IMR-90 (cell line): Measurements from ENCODE around the gene SLCO3A1. TPM values are rescaled to one million over a fixed set of nuclear protein-coding genes. Genes with fewer than 3 reads are reported as not detected.

ENCODE experiments used
- ATAC-seq: fragments of 200-7000 bp; cut with Tn5 transposase; 2 replicates; pipeline ENCODE4 v1.9.1; 2020; ENCODE audit warnings: low read depth, mild to moderate bottlenecking, moderate library complexity
- BruUV-seq: library from RNA; stranded (reverse); fragments of 400-500 nt; replicated peaks from 2 replicates; lab custom pipeline; 2021; lab: Mats Ljungman, UMichigan
- CTCF ChIA-PET: fragments of 300-600 bp; formaldehyde crosslinking; extraction: SDS; loops from one replicate; lab custom pipeline; 2021; ENCODE audit warnings: antibody characterized with exemption; lab: Yijun Ruan, JAX
- POLR2A ChIA-PET: fragments of 300-600 bp; sonication (Branson Sonifier 250); formaldehyde crosslinking; loops from one replicate; lab custom pipeline; 2022; ENCODE audit warnings: antibody characterized with exemption; ENCODE audit not compliant: unreplicated experiment; lab: Charles Lee
- DNase-seq: peaks from one replicate; pipeline ENCODE4 v3.0.0; 2013
- H2AFZ ChIP-seq: replicated peaks from 2 replicates; pipeline ENCODE3; 2013; ENCODE audit warnings: low read length, mild to moderate bottlenecking; ENCODE audit not compliant: poor library complexity
- H2AK5ac ChIP-seq: 2 replicates; pipeline ENCODE4 v1.6.1; 2013; ENCODE audit warnings: low read depth, low read length, inconsistent platforms
- H2AK9ac ChIP-seq: replicated peaks from 2 replicates; pipeline ENCODE3; 2013; ENCODE audit warnings: mild to moderate bottlenecking, low read depth, low read length, moderate library complexity; ENCODE audit not compliant: poor library complexity
- H2BK120ac ChIP-seq: 2 replicates; pipeline ENCODE4 v1.6.1; 2013; ENCODE audit warnings: low read depth, low read length, inconsistent platforms
- H2BK15ac ChIP-seq: 3 replicates; pipeline ENCODE4 v1.6.1; 2013; ENCODE audit warnings: low read depth, low read length, inconsistent platforms
- H2BK20ac ChIP-seq: 2 replicates; pipeline ENCODE4 v1.6.1; 2013; ENCODE audit warnings: low read depth, mild to moderate bottlenecking, inconsistent platforms, low read length, moderate library complexity
- H2BK5ac ChIP-seq: 2 replicates; pipeline ENCODE4 v1.6.1; 2013; ENCODE audit warnings: mild to moderate bottlenecking, low read depth, low read length, inconsistent platforms; ENCODE audit not compliant: poor library complexity, severe bottlenecking
- H3K14ac ChIP-seq: replicated peaks from 2 replicates; pipeline ENCODE4 v1.6.1; 2013; ENCODE audit warnings: low read depth, low read length, inconsistent platforms
- H3K18ac ChIP-seq: 2 replicates; pipeline ENCODE4 v1.6.1; 2013; ENCODE audit warnings: low read depth, low read length, control low read depth
- H3K23ac ChIP-seq: 2 replicates; pipeline ENCODE4 v1.6.1; 2013; ENCODE audit warnings: low read depth, low read length, inconsistent platforms
- H3K27ac ChIP-seq: 2 replicates; pipeline ENCODE4 v1.5.1; 2013; ENCODE audit warnings: mild to moderate bottlenecking, control low read depth, low read length; ENCODE audit not compliant: insufficient read depth
- H3K27me3 ChIP-seq: 2 replicates; pipeline ENCODE4 v1.6.1; 2013; ENCODE audit warnings: low read length; ENCODE audit not compliant: control insufficient read depth, insufficient read depth
- H3K36me3 ChIP-seq: 2 replicates; pipeline ENCODE4 v1.6.1; 2013; ENCODE audit warnings: low read length, mixed read lengths; ENCODE audit not compliant: control insufficient read depth, insufficient read depth
- H3K4ac ChIP-seq: 2 replicates; pipeline ENCODE4 v1.6.1; 2013; ENCODE audit warnings: low read depth, low read length, inconsistent platforms
- H3K4me1 ChIP-seq: 2 replicates; pipeline ENCODE4 v1.6.1; 2013; ENCODE audit warnings: low read length, mixed read lengths; ENCODE audit not compliant: control insufficient read depth, insufficient read depth
- H3K4me2 ChIP-seq: 2 replicates; pipeline ENCODE4 v1.6.1; 2013; ENCODE audit warnings: low read depth, mild to moderate bottlenecking, control low read depth, low read length, moderate library complexity
- H3K4me3 ChIP-seq: 2 replicates; pipeline ENCODE4 v1.5.1; 2013; ENCODE audit warnings: low read depth, mild to moderate bottlenecking, control low read depth, low read length, moderate library complexity; ENCODE audit not compliant: insufficient read depth
- H3K56ac ChIP-seq: 2 replicates; pipeline ENCODE4 v1.6.1; 2013; ENCODE audit warnings: low read length, inconsistent platforms; ENCODE audit not compliant: insufficient read depth; ENCODE audit errors: extremely low read depth
- H3K79me1 ChIP-seq, 2 experiments: 2 replicates each; pipeline ENCODE4 v1.6.1; 2013; ENCODE audit warnings: low read length in 2 of 2, inconsistent platforms in 1 of 2, low read depth in 1 of 2
- H3K9ac ChIP-seq: 2 replicates; pipeline ENCODE4 v1.6.1; 2013; ENCODE audit warnings: low read depth, low read length, control low read depth
- H3K9me1 ChIP-seq: 2 replicates; pipeline ENCODE4 v1.6.1; 2013; ENCODE audit warnings: low read length, inconsistent platforms; ENCODE audit not compliant: insufficient read depth
- H3K9me3 ChIP-seq: 2 replicates; pipeline ENCODE4 v1.6.1; 2013; ENCODE audit warnings: low read length; ENCODE audit not compliant: control insufficient read depth, insufficient read depth
- H4K20me1 ChIP-seq: 2 replicates; pipeline ENCODE4 v1.6.1; 2013; ENCODE audit warnings: low read length, inconsistent platforms; ENCODE audit not compliant: insufficient read depth
- H4K5ac ChIP-seq: 2 replicates; pipeline ENCODE4 v1.6.1; 2013; ENCODE audit warnings: mild to moderate bottlenecking, low read depth, low read length, control low read depth
- H4K8ac ChIP-seq, 2 experiments: 2 replicates each; pipeline ENCODE4 v1.6.1; 2013; ENCODE audit warnings: low read depth in 2 of 2, low read length in 2 of 2, control low read depth in 1 of 2, inconsistent platforms in 1 of 2
- H4K91ac ChIP-seq: 2 replicates; pipeline ENCODE4 v1.6.1; 2013; ENCODE audit warnings: low read depth, low read length, inconsistent platforms; ENCODE audit not compliant: insufficient read depth
- BHLHE40 ChIP-seq: fragments of 150-350 bp; IDR thresholded peaks from 2 replicates; pipeline ENCODE4 v1.6.1; 2016; ENCODE audit warnings: mild to moderate bottlenecking, low read depth, low read length
- CEBPB ChIP-seq: IDR thresholded peaks from 2 replicates; pipeline ENCODE4 v1.6.1; 2012; ENCODE audit warnings: low read depth, low read length, improper control_type of control experiment
- CHD1 ChIP-seq: IDR thresholded peaks from 2 replicates; pipeline ENCODE4 v1.6.1; 2012; ENCODE audit warnings: low read depth, low read length, improper control_type of control experiment
- CTCF ChIP-seq: conservative IDR thresholded peaks from 2 replicates; pipeline ENCODE4 v1.5.1; 2012; ENCODE audit warnings: mild to moderate bottlenecking, low read depth, low read length, improper control_type of control experiment
- ELK1 ChIP-seq: fragments of 150-350 bp; IDR thresholded peaks from 2 replicates; pipeline ENCODE4 v1.6.1; 2016; ENCODE audit warnings: low read depth, mild to moderate bottlenecking, low read length, moderate library complexity, borderline replicate concordance
- FOS ChIP-seq: fragments of 150-350 bp; IDR thresholded peaks from 2 replicates; pipeline ENCODE4 v1.6.1; 2016; ENCODE audit warnings: low read depth, low read length
- MAFK ChIP-seq: IDR thresholded peaks from 2 replicates; pipeline ENCODE4 v1.6.1; 2012; ENCODE audit warnings: low read depth, low read length, improper control_type of control experiment
- MAZ ChIP-seq: IDR thresholded peaks from 2 replicates; pipeline ENCODE4 v1.6.1; 2012; ENCODE audit warnings: low read depth, mild to moderate bottlenecking, low read length, improper control_type of control experiment, moderate library complexity, borderline replicate concordance
- MXI1 ChIP-seq: IDR thresholded peaks from 2 replicates; pipeline ENCODE4 v1.6.1; 2012; ENCODE audit warnings: low read depth, mild to moderate bottlenecking, low read length, moderate library complexity, borderline replicate concordance
- NFE2L2 ChIP-seq: fragments of 150-350 bp; IDR thresholded peaks from 2 replicates; pipeline ENCODE4 v1.6.1; 2016; ENCODE audit warnings: low read depth, mild to moderate bottlenecking, low read length
- POLR2A ChIP-seq: IDR thresholded peaks from 2 replicates; pipeline ENCODE4 v1.6.1; 2012; ENCODE audit warnings: mild to moderate bottlenecking, low read depth, low read length
- RAD21 ChIP-seq: IDR thresholded peaks from 2 replicates; pipeline ENCODE4 v1.6.1; 2012; ENCODE audit warnings: low read length, improper control_type of control experiment
- RCOR1 ChIP-seq: IDR thresholded peaks from 2 replicates; pipeline ENCODE4 v1.6.1; 2012; ENCODE audit warnings: mild to moderate bottlenecking, low read length, improper control_type of control experiment; ENCODE audit not compliant: insufficient replicate concordance
- RFX5 ChIP-seq: IDR thresholded peaks from 2 replicates; pipeline ENCODE4 v1.8.0; 2012; ENCODE audit warnings: low read depth, mild to moderate bottlenecking, low read length, moderate library complexity
- SMC3 ChIP-seq: fragments of 150-350 bp; IDR thresholded peaks from 2 replicates; pipeline ENCODE4 v1.6.1; 2016; ENCODE audit warnings: low read depth, mild to moderate bottlenecking, antibody characterized with exemption, low read length, moderate library complexity
- WGBS, 2 experiments: methylation state at CpG; one replicate each; pipeline versions ENCODE4 v1.1.5 to v1.1.7; 2013; ENCODE audit warnings: missing lambda C conversion rate in 2 of 2; ENCODE audit not compliant: insufficient read length in 1 of 2; ENCODE audit errors: extremely low coverage in 2 of 2; 5-methylcytosine and 5-hydroxymethylcytosine counted together
- dilution Hi-C: fragments of 300-500 bp; cut with HindIII; formaldehyde crosslinking; loops from one replicate; pipeline ENCODE4 v1.14.3; 2018; ENCODE audit warnings: low sequenced_read_pairs; ENCODE audit not compliant: unreplicated experiment
- in situ Hi-C: fragments of 300-500 bp; cut with MboI; formaldehyde crosslinking; loops from 3 replicates; pipeline ENCODE4 v1.14.3; 2019; ENCODE audit warnings: low sequenced_read_pairs, inconsistent platforms, mixed read lengths
- intact Hi-C: fragments of 100-400 bp; cut with micrococcal nuclease; formaldehyde crosslinking; loops from 2 replicates; pipeline ENCODE4 v1.10.0; 2022
- polyA plus RNA-seq, 3 experiments: library from polyadenylated mRNA; depleted of rRNA; stranded (reverse); fragments of >200 nt; gene quantifications; 2 replicates each; pipeline ENCODE4 v1.2.3, GENCODE V29; 2012; ENCODE audit warnings: low replicate concordance in 1 of 3
- total RNA-seq: library from RNA; depleted of rRNA; stranded (reverse); fragments of >200 nt; gene quantifications from 2 replicates; pipeline ENCODE4 v1.2.3, GENCODE V29; 2012
- TF ChIP-seq, protein P1 (sequence below): fragments of 150-350 bp; IDR thresholded peaks from 2 replicates; pipeline ENCODE4 v1.6.1; 2017; ENCODE audit warnings: mild to moderate bottlenecking, antibody characterized with exemption, low read length, low read depth

The SLCO3A1 gene
- total and polyA plus RNA-seq, 2 of the 4 experiments (the other 2 are of a cell fraction): 4.7 to 8.1 TPM

DNA sequence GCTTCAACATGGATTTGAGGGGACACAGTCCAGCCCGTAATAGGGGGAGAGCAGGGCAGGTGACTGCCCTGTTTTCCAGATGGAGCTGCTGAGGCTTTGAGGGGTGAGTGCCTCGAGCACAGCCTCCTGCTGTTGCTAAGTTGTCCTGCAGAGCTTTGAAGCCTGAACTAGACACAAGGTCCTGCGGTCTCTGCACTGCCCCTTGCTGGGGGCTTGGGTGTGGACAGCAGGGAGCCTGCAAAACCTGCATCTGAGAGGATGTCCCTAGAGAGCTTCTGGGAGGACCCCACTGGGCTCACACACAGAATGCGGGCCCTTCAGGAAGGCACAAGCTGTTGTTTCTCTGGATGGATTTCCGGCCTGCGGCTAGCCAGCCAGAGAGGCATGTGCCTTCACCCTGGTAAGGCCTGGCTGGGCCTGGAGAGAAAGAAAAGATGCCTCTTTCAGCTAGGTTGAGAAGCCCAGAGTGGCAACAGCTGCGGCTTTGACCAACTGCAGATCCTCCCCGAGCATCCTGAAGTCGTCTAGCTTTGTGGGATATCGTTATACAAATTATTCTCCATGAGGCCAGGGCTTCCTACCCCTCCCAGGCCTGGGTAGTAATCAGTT lies 226.2 kb downstream of the SLCO3A1 start:
- H2BK15ac ChIP-seq: no peak overlapping the region
- dilution Hi-C loops (no loop called here), intact Hi-C loops (loop anchor here (10.0 kb wide), 2 partner anchors 135 to 1025 kb away; no protein-coding TSS in a partner anchor), in situ Hi-C loops (loop anchor here (5.0 to 10.0 kb wide), 2 partner anchors 375 to 772 kb away; no protein-coding TSS in a partner anchor)
- H2AK5ac ChIP-seq: no peak overlapping the region
- H3K4me1 ChIP-seq: no peaks in the 10 kb centered on the region
- H2BK120ac ChIP-seq: no peak overlapping the region
- no peak overlapping the region for H2AK9ac ChIP-seq
- H3K56ac ChIP-seq: no peak overlapping the region
- no peaks in the 10 kb centered on the region for H3K27me3 ChIP-seq
- H3K9ac ChIP-seq: no peak overlapping the region
- no peak overlapping the region for H3K4me2 ChIP-seq
- no peak overlapping the region for H2AFZ ChIP-seq
- no peaks in the 10 kb centered on the region for H3K9me3 ChIP-seq
- no peak overlapping the region for H2BK5ac ChIP-seq
- CTCF ChIA-PET: interaction anchor here (0.6 kb wide), 2 partner anchors 239 to 1691 kb away, joined by 3 read pairs; no protein-coding TSS in a partner anchor
- TF ChIP-seq MAZ: no peak
- TF ChIP-seq CEBPB: no peak
- no peak for TF ChIP-seq MAFK
- TF ChIP-seq, protein P1, sequence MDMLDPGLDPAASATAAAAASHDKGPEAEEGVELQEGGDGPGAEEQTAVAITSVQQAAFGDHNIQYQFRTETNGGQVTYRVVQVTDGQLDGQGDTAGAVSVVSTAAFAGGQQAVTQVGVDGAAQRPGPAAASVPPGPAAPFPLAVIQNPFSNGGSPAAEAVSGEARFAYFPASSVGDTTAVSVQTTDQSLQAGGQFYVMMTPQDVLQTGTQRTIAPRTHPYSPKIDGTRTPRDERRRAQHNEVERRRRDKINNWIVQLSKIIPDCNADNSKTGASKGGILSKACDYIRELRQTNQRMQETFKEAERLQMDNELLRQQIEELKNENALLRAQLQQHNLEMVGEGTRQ: no peak
- TF ChIP-seq CHD1: no peak
- no peak for TF ChIP-seq CTCF
- TF ChIP-seq FOS: no peak
- no peak for TF ChIP-seq POLR2A
- no peak for TF ChIP-seq ELK1
- no peak for TF ChIP-seq SMC3
- no peak for TF ChIP-seq RAD21
- no peak for TF ChIP-seq NFE2L2
- TF ChIP-seq BHLHE40: no peak
- TF ChIP-seq RFX5: no peak
- TF ChIP-seq MXI1: no peak
- no peak for TF ChIP-seq RCOR1
- no peaks in the 10 kb centered on the region for H3K36me3 ChIP-seq
- H3K18ac ChIP-seq: no peak overlapping the region
- H3K4me3 ChIP-seq: no peak overlapping the region
- no peak overlapping the region for H3K4ac ChIP-seq
- H2BK20ac ChIP-seq: no peak overlapping the region
- no peaks in the 10 kb centered on the region for H3K79me1 ChIP-seq
- H4K20me1 ChIP-seq: no peaks in the 10 kb centered on the region
- BruUV-seq: no TSS peak
- H3K27ac ChIP-seq: no peak overlapping the region
- DNase-seq (no peak), ATAC-seq (no peak)
- H3K23ac ChIP-seq: no peak overlapping the region
- no peak overlapping the region for H4K91ac ChIP-seq
- no peak overlapping the region for H3K14ac ChIP-seq
- no CpG with 5 or more reads among the region's 10 CpGs for WGBS, 2 experiments
- H4K5ac ChIP-seq: no peak overlapping the region
- H3K9me1 ChIP-seq: no peaks in the 10 kb centered on the region
- no peak overlapping the region for H4K8ac ChIP-seq
- POLR2A ChIA-PET: no interaction called here
